SK-N-MC (cell line): ENCODE measurements around the gene CYP1A1.

Source experiments
- EZH2 ChIP-seq: fragments of 200-600 bp; sonication (generic); IDR thresholded peaks from one replicate; pipeline ENCODE4 v1.6.1; 2017; ENCODE audit warnings: antibody characterized with exemption
- FOXP2 ChIP-seq: optimal IDR thresholded peaks from 2 replicates; pipeline ENCODE3; 2011; ENCODE audit warnings: mild to moderate bottlenecking, moderate library complexity; ENCODE audit not compliant: insufficient read depth; ENCODE audit errors: extremely low read length, control extremely low read depth
- POLR2AphosphoS5 ChIP-seq: IDR thresholded peaks from 2 replicates; pipeline ENCODE4 v1.6.1; 2012; ENCODE audit warnings: mild to moderate bottlenecking, low read depth, low read length, borderline replicate concordance

DNA sequence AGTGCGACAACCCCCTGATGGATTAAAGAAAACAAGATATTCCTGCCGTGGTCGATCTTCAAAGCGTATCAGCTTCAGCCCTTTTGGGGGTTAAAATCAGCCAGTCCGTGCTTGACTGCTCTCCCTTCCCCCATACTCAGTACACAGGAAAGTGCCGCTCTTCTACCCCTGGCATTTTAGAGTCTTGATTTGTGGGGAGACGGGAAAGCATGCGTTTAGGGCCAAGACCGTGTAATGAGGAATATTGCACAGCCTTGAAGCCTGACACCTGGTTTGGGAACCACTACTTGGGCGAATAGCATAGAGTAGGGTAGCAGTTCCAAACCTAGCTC, 29.0 kb downstream of the CYP1A1 start:
- TF ChIP-seq EZH2 (no peak), POLR2AphosphoS5 (no peak), FOXP2 (no peak)
